Measurements from ENCODE around the gene ADGRB2.

- no peak for TF ChIP-seq POLR2A (IDR thresholded peaks at IDR 0.05; ENCODE audit: low read length)
- TF ChIP-seq GATA1 (IDR thresholded peaks at IDR 0.05; ENCODE audit: low read depth, low read length), result no peak
Measured at GRCh38 chr1:31695327-31695726, 68.8 kb downstream of the ADGRB2 start.
